Hepatocyte (in vitro differentiated cells): ENCODE results near the gene AGBL4.

Experiments
- EZH2 ChIP-seq: fragments of 200-600 bp; sonication (generic); IDR thresholded peaks from 2 replicates; pipeline ENCODE4 v1.6.1; 2016; ENCODE audit warnings: antibody characterized with exemption, mild to moderate bottlenecking, borderline replicate concordance
- EZH2phosphoT487 ChIP-seq: fragments of 200-600 bp; sonication (generic); IDR thresholded peaks from one replicate; pipeline ENCODE4 v1.6.1; 2018; ENCODE audit warnings: antibody characterized with exemption, mild to moderate bottlenecking, low read depth, moderate library complexity; ENCODE audit not compliant: unreplicated experiment, severe bottlenecking
- TF ChIP-seq, protein P1 (sequence below): fragments of 200-600 bp; sonication (generic); IDR thresholded peaks from 2 replicates; pipeline ENCODE4 v1.5.1; 2016; ENCODE audit warnings: antibody characterized with exemption, mild to moderate bottlenecking; ENCODE audit not compliant: poor library complexity

- TF ChIP-seq, protein P1, sequence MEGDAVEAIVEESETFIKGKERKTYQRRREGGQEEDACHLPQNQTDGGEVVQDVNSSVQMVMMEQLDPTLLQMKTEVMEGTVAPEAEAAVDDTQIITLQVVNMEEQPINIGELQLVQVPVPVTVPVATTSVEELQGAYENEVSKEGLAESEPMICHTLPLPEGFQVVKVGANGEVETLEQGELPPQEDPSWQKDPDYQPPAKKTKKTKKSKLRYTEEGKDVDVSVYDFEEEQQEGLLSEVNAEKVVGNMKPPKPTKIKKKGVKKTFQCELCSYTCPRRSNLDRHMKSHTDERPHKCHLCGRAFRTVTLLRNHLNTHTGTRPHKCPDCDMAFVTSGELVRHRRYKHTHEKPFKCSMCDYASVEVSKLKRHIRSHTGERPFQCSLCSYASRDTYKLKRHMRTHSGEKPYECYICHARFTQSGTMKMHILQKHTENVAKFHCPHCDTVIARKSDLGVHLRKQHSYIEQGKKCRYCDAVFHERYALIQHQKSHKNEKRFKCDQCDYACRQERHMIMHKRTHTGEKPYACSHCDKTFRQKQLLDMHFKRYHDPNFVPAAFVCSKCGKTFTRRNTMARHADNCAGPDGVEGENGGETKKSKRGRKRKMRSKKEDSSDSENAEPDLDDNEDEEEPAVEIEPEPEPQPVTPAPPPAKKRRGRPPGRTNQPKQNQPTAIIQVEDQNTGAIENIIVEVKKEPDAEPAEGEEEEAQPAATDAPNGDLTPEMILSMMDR, result no peak
- TF ChIP-seq EZH2, result no peak
- TF ChIP-seq EZH2phosphoT487, result no peak
Measured at GRCh38 chr1:48841966-48842365, 1181.8 kb downstream of the AGBL4 start.
